Activated effector memory CD4-positive, alpha-beta T cell treated with anti-CD3 and anti-CD28 coated beads, Interleukin-2, amount 50 U/mL, for 16 hours (primary cell): ENCODE measurements around the gene CRIM1.

Source experiments
- DNase-seq: peaks from one replicate; pipeline ENCODE4 v3.0.0-alpha.2; 2020

CRIM1 gene

GRCh38 chr2:36483290-36483689, 127.7 kb downstream of the CRIM1 start:
- no peak for DNase-seq

DNA sequence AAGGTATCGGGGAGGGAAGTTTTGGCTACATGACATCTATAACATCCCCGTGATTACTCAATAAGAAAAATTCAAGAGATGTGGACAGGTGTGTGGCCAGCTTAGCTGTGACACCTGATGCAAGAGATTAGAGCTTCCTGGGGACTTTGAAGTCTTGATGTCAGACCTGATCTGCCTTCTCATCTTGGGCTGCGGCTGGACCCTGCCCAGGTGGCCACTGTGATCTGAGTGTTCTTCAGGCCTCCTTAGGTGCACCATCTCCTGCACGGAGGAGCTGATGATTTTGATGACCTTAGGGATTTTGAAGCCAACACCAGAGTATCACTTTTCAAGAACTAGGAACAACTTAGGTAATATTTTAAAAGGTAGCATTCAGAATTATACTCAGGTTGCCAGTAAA, 128.9 kb downstream of the CRIM1 start:
- no peak for DNase-seq

GRCh38 chr2:36485521-36485920, 129.9 kb downstream of the CRIM1 start:
- DNase-seq: no peak

- DNase-seq: no peak
These were observed 131.0 kb downstream of the CRIM1 start for GRCh38 chr2:36486521-36487044.

GRCh38 chr2:36487947-36488346, 132.4 kb downstream of the CRIM1 start:
- no peak for DNase-seq

DNA sequence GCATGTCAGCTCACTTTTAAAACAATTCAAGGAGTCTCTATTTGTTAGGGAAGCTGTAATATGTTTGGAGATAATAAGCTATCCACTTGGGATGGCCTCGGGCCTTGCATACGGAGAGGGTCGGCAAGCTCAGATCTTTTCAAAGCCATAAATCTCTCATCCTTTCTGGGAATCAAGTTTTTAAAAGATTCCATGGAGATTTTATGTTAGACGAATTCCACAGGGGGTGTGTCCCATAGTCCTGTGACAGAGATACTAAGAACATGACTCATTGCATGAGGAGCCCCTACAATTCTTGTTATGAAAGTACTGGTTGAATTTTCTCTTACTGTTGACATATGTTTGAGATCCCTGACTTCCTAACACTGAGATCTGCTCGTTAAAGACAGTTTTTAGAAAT, 133.7 kb downstream of the CRIM1 start:
- no peak for DNase-seq

DNA sequence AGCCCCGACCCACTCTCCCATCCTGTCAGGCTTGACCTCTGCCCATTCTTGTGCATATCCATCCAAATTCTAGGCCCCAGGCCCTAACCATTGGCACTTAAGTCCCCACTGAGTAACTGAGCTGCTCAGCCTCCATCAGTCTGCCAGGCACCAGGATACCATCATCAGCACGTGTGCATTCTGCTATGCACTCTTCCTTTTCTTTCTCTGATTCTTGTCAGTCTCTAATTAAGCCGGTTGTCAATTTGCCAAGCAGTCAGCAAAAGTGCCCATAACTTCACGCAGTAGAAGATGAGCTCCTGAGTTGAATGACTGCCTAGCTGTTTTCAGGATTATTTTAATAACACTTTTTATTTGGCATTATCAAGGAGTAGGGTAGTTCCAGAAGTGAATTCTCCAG, 135.2 kb downstream of the CRIM1 start:
- no peak for DNase-seq

DNA sequence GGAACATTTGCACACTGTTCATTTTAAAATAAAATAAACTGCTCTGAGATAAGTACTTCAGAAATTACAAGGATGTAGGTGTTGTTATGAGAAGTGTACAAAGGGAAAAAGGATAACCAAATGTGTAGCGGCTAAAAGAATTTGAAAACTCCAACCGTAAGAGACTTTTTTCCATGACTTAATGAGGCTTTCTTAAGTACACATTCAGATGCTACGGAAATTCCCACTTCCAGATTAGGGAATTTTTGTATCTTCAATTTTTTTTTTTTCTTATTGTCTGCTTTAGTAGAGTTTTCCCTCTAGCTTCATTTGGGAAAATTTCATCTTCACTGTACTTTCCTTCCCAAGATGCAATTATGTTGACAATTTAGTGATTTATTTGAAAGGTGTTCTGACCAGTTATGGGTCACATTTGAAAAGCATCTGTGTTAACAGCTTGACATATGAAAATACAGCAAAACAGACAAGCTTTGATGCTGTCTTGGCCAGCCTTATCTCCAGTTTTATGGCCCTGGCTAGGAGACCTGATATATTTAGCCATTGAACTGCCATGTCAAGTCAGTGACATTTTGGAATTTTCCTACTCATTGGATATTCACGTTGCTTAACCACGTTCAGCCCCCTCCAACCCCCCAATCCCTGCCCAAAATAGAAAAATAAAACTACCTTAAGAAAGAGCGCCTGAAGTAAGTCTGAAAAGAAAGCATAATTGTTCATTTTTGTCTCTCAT, 136.8 kb downstream of the CRIM1 start:
- DNase-seq: no peak

DNA sequence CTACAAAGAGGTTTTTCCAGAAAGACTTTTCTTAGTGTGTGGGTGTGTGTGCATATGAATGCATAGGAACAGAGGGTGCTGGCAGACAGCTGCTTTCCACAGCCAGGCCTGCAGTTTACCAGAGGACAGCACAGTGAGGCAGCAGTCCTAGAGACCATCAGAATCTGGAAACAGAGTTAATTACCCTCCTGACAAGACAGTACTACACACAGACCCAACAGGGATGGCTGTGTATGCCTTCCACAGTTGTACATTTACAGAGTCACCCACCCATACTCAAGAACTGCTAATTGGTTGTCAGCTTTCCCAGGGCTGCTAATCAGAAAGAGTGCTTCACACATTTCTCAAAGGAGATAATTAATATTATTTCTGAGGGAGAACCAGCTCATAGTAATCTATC, 137.7 kb downstream of the CRIM1 start:
- DNase-seq: no peak

DNA sequence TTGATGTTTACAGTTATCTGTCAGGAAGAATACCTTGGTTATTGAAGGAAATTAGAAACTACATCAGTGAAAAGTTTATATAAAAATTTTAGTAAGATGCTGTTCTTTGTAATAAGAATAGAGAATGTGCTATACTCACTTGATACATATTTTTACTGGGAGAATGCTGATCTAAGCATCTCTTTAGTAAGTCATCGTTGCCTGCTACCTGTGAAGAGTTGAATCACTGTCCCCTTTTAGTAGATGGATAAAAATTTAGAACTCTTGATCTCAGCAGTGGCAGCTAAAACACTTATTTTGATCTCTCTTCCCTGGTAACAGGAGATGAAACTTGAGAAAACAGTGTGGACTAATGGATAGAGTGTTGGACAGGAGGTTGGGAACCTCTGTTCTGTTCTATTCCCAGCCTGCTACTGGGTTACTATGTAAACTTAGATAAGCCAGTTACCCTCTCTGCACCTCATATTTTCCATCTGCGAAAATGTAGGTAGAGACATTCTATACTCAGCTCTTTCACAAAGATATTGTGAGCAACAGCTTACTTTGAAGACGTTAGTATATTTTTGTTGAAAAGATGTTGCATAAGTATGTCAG, 142.1 kb downstream of the CRIM1 start:
- no peak for DNase-seq

DNA sequence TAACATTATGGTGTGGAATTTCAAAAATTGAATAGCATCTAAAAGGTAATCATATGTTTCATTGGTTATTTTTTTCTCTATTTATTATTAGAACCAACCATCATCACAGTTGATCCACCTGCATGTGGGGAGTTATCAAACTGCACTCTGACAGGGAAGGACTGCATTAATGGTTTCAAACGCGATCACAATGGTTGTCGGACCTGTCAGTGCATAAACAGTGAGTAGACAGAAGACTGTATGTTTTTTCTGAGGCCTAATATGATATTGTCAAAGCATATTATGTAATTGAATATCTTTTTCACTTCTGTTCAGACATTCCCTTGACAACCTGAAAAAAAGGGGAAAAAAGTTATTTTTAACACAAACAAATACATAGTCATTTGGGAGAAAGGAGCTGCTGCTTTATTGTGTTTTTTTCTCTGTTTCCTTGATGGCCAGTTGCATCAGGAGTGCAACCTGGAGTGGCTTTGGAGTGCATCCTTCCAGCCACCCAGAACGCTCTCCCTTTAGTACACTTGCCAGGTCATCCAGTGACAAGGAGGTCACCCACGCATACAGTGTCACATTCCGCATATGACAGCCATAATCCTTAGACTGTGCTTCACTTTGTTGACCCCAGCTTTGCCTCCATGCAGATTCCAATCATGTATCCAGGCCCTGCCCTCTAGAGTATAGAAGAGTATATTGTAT, 143.7 kb downstream of the CRIM1 start:
- DNase-seq: no peak

DNA sequence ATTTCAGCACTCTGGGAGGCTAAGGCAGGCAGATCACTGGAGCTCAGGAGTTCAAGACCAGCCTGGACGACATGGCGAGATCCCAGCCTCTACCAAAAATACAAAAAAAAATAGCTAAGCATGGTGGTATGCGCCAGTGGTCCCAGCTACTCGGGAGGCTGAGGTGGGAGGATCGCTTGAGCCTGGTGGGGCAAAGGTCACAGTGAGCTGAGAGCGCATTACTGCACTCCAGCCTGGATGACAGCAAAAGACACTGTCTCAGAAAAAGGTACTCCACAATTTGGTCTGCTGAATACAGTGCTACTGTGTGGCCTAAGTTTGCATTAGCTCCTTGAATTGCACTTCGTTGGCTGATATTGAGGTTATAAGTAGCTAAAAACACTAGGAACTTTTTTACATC, 144.5 kb downstream of the CRIM1 start:
- DNase-seq: no peak

GRCh38 chr2:36502081-36502480, 146.5 kb downstream of the CRIM1 start:
- DNase-seq: no peak

GRCh38 chr2:36507408-36507812, 151.8 kb downstream of the CRIM1 start:
- no peak for DNase-seq

DNA sequence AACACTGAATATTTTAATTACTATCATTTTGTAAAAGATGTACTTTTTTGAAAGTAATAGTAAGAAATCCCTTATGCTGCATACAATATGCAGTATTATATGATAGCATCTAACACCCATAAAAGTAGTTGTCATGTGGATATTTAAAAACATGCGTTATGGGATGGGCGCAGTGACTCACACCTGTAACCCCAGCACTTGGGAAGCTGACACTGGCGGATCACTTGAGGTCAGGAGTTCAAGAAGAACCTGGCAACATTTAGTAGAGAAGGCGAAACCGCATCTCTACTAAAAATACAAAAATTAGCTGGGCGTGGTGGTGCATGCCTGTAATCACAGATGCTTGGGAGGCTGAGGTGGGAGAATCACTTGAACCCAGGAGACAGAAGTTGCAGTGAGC, 153.5 kb downstream of the CRIM1 start:
- DNase-seq: no peak

DNA sequence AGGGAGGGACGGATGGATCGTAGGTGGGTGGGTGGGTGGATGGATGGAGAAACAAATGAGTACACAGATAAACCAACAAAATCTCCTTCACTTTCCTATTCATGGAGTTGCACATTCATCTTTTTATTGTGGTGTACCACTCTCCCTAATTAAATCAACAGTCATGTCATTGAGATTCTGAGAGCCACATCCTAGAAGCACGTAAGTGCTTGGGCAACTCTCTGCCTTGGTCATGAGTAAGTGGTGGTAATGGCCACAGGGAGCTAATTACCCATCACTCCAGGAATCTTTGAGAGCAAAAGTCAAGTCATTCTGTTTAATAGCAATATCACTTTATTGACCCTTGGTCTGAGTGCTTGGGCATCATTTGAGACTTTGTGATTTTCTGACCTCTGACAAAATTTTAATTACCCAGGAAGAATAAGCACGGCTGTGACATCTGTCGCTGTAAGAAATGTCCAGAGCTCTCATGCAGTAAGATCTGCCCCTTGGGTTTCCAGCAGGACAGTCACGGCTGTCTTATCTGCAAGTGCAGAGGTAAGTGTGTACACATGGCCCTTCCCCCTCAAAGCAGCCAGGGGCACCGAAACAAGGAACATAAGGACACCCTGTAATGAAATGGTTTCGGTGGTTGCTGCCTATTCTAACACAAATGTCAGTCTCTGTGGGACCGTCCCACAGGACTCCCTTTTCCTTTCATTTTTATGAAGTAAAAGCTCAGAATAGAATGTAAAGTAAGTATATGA, 156.5 kb downstream of the CRIM1 start:
- DNase-seq: no peak

GRCh38 chr2:36512705-36513104, 157.1 kb downstream of the CRIM1 start:
- no peak for DNase-seq

GRCh38 chr2:36513661-36514060, 158.1 kb downstream of the CRIM1 start:
- no peak for DNase-seq

GRCh38 chr2:36515538-36515937, 160.0 kb downstream of the CRIM1 start:
- no peak for DNase-seq

DNA sequence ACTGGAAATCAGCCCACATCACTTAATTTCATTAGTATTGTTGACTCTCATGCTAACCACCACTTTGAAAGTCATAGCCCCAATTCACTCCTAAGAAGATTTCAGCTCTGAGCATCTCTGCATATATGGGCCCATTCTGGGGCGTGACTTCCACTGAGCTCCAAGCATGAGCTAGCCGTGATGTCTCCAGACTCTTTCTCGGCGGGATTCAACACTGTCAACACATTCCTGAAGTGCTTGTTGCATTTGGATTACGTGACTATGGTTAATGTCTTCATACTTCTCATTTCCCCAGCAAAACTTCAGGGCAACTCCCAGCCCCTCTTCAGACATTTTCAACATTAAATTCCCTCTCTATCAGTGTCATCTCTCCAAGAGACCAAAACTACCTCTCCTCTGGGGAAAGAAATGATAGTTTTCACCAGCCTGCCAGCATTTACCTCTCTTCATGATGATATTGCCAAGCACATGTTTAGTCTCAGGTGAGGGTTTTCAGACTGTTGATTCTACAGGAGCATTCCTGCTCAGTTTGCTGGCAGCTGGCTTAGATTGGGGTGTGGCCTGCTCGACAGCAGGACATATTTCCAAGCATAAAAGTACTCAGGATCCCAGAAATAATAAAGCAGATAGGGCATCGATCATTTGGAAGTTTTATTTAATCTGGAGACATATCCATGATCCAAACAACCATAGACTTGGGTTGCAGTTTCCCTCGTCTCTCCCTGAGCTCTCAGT, 160.7 kb downstream of the CRIM1 start:
- DNase-seq: no peak

DNA sequence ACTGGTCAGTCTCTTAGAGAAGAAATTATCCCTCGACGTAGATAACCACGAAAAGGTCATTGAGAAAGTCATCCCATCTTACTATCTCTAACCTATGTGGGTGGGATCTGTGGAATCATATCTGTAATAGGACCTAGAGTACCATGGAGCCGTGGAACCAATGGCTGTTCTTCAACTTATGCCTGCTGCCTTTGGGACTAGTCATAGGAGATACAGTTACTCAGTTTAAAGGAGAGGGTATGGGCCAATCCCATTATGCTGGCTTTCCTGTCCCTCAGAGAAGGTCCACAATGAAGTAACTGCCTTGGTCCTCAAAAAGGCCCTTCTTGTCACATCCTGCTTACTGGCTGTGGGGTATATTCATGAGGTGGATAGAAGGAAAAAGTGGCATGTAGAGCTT, 164.9 kb downstream of the CRIM1 start:
- no peak for DNase-seq

DNA sequence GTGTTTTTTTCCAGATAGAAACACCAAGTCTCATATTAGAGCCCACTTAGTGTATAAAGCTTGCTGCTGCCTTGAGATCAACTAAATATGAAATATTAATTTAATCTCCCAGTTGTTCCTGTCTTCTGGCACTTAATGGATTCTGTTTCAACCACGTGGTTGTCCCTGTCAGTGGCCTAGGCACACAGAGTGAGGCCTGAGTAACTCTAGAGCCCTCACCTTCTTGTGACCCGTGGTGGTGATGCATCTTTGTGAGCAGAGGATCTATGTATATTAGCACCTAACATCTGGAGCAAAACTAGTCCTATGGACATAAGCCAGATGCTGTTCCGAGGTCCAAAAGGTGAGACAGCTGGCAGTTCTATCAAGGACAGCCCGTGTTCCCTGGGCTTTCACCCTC, 167.6 kb downstream of the CRIM1 start:
- DNase-seq: no peak

DNA sequence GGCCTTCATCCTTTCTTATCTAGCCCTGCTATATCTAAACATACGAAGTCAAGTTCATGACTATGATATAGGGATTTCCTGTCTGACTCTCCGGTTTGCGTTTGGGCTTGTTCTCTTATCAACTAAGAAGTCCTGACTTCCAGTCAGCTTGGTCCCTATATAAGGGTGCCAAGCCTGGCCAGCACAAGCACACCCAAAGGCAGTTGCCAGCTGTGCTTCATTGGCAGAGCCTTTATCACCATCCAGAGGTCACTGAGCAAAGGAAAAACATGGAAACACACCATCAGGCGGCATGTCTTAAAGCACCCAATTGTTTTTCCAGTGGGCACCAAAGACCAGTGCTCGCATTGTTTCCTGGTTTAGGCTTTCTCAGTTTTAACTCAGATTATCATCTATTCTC, 169.7 kb downstream of the CRIM1 start:
- DNase-seq: no peak
